AG09319 (cell line): ENCODE measurements around the gene CPNE4.

Source experiments
- DNase-seq: peaks from one replicate; pipeline ENCODE4 v3.0.0-alpha.2; 2010; ENCODE audit warnings: low read depth; ENCODE audit errors: extremely low read depth
- TF ChIP-seq, protein P1 (sequence below): IDR thresholded peaks from 2 replicates; pipeline ENCODE4 v1.5.1; 2011; ENCODE audit warnings: low read depth, mild to moderate bottlenecking, inconsistent platforms, low read length, moderate library complexity

The CPNE4 gene

GRCh38 chr3:132034486-132035464, at the start of gene CPNE4:
Gene CPNE4 (minus strand): TSS chr3:132035014.
- TF ChIP-seq, protein P1, sequence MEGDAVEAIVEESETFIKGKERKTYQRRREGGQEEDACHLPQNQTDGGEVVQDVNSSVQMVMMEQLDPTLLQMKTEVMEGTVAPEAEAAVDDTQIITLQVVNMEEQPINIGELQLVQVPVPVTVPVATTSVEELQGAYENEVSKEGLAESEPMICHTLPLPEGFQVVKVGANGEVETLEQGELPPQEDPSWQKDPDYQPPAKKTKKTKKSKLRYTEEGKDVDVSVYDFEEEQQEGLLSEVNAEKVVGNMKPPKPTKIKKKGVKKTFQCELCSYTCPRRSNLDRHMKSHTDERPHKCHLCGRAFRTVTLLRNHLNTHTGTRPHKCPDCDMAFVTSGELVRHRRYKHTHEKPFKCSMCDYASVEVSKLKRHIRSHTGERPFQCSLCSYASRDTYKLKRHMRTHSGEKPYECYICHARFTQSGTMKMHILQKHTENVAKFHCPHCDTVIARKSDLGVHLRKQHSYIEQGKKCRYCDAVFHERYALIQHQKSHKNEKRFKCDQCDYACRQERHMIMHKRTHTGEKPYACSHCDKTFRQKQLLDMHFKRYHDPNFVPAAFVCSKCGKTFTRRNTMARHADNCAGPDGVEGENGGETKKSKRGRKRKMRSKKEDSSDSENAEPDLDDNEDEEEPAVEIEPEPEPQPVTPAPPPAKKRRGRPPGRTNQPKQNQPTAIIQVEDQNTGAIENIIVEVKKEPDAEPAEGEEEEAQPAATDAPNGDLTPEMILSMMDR, result peak; percentile 88
- peak; percentile 16 for DNase-seq

DNA sequence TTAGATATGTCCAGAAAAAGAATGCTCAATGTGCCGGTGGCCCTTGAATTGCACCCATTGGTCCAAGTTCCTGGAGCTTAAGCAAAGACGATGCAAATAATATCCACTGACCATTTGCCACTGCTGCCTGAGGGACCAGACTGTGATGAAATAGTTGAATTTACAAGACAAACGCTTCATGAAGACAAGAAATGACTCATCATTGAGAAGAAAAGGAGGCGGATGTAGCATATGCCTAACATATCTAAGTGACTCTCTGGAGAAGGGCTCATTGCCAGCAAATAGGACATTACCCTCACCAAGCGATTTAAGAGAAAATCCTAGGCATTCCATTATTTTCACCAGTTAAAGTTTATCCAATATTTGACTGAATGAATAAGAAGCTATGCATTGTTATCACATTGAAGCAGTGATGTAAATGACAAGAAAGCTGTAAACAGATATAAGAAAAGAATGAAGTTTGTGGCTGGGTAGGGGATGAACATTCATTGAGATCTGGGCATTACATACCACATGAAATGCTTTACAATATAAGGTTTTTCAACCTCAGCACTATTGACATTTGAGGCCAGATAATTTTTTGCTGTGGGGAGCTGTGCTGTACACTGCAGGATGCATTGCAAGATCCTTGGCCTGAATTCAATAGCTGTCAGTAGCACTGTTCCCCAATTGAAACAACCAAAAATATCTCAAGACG, 48.9 kb upstream of the CPNE4 start:
- DNase-seq, result no peak
- TF ChIP-seq, protein P1, result no peak

GRCh38 chr3:132083159-132083558, 48.3 kb upstream of the CPNE4 start:
- TF ChIP-seq, protein P1, result no peak
- DNase-seq, result no peak

GRCh38 chr3:132079147-132079546, 44.3 kb upstream of the CPNE4 start:
- TF ChIP-seq, protein P1, result no peak
- no peak for DNase-seq

GRCh38 chr3:132073771-132074170, 39.0 kb upstream of the CPNE4 start:
- no peak for DNase-seq
- TF ChIP-seq, protein P1, result no peak

GRCh38 chr3:132071043-132071442, 36.2 kb upstream of the CPNE4 start:
- TF ChIP-seq, protein P1, result no peak
- no peak for DNase-seq

DNA sequence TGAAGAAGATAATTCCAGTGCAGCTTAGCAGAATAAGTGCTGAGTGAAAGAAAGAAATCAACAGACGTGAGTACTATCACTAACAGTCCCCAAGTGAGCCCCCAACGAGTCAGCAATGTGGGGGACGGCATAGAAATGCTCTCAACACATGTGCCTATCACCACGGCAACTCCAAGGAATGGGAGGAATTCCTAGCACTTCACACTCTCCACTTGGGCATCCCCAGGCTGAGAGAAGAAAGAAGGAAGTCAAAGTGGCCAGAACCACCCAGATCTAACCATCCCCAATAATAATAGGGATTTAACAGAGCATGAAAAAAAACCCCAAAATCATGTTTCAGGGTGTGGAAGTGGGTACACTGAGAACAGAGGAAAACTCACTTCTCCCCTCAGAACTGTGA, 29.3 kb upstream of the CPNE4 start:
- no peak for DNase-seq
- TF ChIP-seq, protein P1, result no peak
